Measurements from ENCODE around the gene RAB21. TPM values are rescaled to one million over a fixed set of nuclear protein-coding genes. Genes with fewer than 3 reads are reported as not detected.
A peak's percentile ranks its signal among the peaks of the same experiment; 100 is the strongest.
"Not testable (repeated sequence)": the region's sequence is repeated elsewhere in the genome, so short reads cannot be mapped to it uniquely, and the experiment has no call there.

RAB21 gene
- total RNA-seq, 3 donors from 2014 or later, result 90.5 to 97.5 (median 92.4) TPM

DNA sequence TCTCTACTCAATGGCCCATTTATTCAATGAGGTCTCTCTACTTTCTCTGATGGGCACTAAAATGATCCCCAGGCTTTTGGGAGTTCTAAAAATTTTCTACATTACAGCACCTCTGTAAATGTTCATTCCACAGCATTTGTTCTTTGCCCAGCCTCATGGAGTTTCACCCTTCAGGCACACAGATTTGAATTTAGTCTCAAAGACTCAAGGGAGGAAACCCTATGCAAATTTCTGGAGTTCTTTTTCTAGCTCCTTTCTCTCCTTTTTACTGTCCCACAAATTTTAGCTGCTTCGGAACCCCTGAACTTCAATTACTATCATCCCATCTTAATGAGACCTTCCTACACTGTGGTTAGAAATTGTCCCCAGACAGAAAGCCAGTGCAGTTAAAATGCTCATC lies 17.5 kb upstream of the RAB21 start:
- DNase-seq (no peak), ATAC-seq (no peak)
- Mint-ChIP-seq H3K9me3 (no peaks in the 10 kb centered on the region), H3K4me1 (ENCODE audit: low read depth) (no peaks in the 10 kb centered on the region), H3K36me3 (ENCODE audit: insufficient read depth) (no peaks in the 10 kb centered on the region), H3K4me3 (no peak overlapping the region), H3K27me3 (ENCODE audit: low read depth) (no peaks in the 10 kb centered on the region)

DNA sequence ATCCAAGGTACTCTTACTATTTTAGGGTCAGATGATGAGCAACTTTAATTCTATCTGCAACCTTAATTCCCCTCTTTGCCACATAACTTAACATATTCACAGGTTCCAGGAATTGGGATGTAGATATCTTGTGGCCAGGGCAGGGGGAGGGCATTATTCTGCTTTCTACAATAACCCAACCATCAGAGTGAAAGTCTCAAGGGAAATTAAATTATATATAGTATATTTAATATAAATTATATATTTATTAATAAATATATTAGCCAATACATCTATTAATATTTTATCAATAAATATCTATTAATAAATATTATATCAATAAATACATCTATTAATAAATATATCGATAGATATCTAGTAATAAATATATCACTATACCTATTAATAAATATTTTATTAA lies 11.7 kb upstream of the RAB21 start:
- ATAC-seq (no peak), DNase-seq (no peak)
- no peak overlapping the region for H3K4me3 Mint-ChIP-seq
- H3K4me1 Mint-ChIP-seq (ENCODE audit: low read depth), result no peaks in the 10 kb centered on the region
- no peaks in the 10 kb centered on the region for H3K36me3 Mint-ChIP-seq (ENCODE audit: insufficient read depth)
- peaks cover 3% of the 10 kb centered on the region for H3K27me3 Mint-ChIP-seq (ENCODE audit: low read depth)
- H3K9me3 Mint-ChIP-seq, result no peaks in the 10 kb centered on the region

DNA sequence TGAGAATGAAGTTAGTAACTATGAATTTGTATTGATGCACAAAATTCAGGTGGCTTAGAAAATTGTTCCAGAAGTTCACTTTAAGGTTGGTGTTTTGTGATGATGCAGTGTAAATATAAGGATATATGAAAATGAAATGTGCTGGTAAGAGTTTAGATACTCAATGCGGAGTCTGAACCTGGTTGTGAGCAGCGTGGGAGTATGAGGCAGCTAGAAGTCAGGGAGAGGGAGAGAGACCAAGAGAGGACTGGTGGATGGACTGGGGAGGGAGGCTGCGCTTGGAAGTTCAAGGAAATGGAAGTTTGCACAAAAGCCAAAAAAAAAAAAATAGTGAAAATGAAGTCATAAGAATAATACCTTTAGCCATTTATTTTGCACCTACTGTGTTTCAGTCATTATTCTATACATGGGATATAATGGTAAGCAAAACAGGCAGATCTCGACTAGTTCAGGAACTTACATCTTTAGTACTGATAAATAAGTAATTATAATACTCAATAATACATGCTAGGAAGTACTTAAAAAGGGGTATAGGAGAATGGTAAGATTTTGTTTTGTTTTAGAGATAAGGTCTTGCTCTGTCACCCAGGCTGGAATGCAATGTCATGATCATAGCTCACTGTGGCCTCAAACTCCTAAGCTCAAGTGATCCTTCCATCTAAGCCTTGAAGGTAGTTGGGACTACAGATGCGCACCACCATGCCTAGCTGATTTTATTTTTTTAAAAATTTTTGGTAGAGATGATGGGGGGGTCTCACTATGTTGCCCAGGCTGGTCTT lies 10.0 kb upstream of the RAB21 start:
- no peaks in the 10 kb centered on the region for H3K9me3 Mint-ChIP-seq
- peaks cover 6% of the 10 kb centered on the region for H3K27me3 Mint-ChIP-seq (ENCODE audit: low read depth)
- ATAC-seq (no peak), DNase-seq (no peak)
- no peaks in the 10 kb centered on the region for H3K4me1 Mint-ChIP-seq (ENCODE audit: low read depth)
- no peak overlapping the region for H3K4me3 Mint-ChIP-seq
- no peaks in the 10 kb centered on the region for H3K36me3 Mint-ChIP-seq (ENCODE audit: insufficient read depth)

DNA sequence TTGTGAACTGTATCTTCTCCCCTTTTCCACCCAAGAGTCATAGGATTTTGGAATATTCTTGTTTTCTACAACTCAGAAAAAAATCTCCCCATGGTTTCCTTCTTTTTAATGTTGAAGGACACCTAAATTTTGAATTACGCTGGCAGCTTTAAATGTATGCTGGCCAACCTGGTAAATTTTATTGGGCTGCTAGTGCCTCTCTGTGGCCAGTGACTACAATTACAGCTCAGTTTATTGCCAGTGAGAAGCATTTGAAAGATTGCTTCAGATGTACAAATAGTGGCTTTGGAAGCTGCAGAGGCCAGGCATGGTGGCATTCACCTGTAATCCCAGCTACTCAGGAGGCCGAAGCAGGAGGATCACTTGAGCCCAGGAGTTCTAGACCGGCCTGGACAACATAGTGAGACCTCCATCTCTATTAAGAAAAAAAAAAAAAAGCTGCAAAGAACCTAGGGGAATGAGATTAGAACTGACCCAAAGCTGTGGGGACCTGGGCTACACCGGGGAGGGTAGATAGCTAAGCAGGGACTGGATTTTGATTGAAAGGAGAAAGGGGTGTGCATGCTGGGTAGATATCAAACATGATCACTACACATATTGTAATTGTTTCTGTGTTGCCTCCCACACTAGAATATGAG lies 7.6 kb upstream of the RAB21 start:
- no peaks in the 10 kb centered on the region for H3K36me3 Mint-ChIP-seq (ENCODE audit: insufficient read depth)
- DNase-seq (peak; percentile 31), ATAC-seq (peak; percentile 80)
- H3K4me3 Mint-ChIP-seq, result no peak overlapping the region
- no peaks in the 10 kb centered on the region for H3K4me1 Mint-ChIP-seq (ENCODE audit: low read depth)
- H3K9me3 Mint-ChIP-seq, result no peaks in the 10 kb centered on the region
- H3K27me3 Mint-ChIP-seq (ENCODE audit: low read depth), result peaks cover 9% of the 10 kb centered on the region

DNA sequence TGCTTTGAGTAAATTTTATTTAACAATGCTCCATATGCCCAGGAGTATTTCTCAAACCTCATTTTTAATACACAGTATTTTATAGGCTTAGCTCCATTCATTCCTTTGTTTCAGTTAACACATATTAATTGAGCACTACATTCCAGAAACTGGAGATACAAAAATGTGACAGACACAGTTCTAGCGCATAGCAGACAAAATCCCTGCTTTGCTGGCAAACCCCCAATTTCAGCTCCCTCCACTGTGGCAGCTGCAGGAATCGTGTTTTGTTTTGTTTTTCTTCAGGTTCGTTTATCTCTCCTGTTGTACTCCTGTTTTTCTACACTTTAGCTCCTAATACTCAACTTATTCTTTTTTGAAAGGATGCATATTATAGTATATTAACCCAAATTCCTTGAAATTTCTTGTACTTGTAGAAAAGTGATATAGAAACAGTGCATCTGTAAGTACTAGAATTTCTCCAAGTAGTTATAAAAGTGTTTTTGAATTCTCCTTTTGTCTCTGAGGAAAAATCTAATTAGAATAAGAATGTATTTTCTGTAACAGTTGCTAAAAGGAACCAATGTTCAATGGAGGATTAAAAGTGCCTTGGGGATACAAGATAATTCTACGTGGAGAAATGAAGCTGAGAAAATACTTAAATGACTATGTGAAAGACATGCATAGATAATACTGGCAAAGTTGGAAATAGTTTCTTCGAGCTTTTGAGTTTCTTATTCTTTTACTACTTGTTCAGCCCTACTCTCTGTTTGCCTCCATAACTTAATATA lies 6.4 kb upstream of the RAB21 start:
- DNase-seq (no peak), ATAC-seq (no peak)
- Mint-ChIP-seq H3K9me3 (no peaks in the 10 kb centered on the region), H3K4me3 (no peak overlapping the region), H3K4me1 (ENCODE audit: low read depth) (no peaks in the 10 kb centered on the region), H3K36me3 (ENCODE audit: insufficient read depth) (no peaks in the 10 kb centered on the region), H3K27me3 (ENCODE audit: low read depth) (peaks cover 9% of the 10 kb centered on the region)

DNA sequence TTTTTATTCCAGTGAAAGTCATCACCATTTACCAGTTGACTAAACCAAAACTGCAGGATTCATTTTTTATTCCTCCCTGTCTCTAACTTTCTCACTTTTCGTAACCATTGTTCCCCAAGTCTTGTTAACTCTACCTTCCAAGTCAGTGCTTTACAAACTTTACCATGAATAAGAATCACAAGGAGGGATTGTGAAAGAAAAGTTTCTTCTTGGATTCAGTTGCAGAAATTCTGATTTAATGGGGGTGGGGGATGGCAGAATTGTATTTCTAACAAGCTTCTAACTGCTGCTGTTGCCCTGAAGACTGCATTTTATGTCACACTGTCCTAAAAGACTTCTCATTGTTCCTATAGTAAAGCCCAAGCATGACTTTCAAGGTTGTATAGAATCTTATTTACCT lies 5.0 kb upstream of the RAB21 start:
- no peak for ATAC-seq
- Mint-ChIP-seq H3K4me1 (ENCODE audit: low read depth) (peaks cover 8% of the 10 kb centered on the region), H3K36me3 (ENCODE audit: insufficient read depth) (no peaks in the 10 kb centered on the region), H3K27me3 (ENCODE audit: low read depth) (peaks cover 9% of the 10 kb centered on the region), H3K9me3 (no peaks in the 10 kb centered on the region), H3K4me3 (no peak overlapping the region)
- DNase-seq, result no peak

DNA sequence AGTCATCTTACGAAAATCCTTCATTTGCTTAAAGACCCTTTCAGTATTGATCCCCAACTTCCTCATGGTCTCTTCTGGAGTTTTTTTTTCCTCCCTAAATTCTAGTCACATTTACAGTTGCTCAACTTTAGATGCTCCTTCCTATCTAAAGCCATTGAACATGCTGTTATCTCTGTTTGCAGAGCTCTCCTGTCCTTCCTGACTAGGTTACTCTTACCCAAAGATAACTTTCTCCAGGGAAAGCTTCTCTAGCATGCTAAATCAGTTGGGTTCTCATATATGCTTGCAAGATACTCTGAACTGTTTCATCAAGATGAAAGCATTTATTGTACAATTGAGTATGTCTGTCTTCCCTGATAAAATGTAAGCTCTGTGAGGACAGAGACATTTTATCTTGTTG lies 1.8 kb upstream of the RAB21 start:
- Mint-ChIP-seq H3K36me3 (ENCODE audit: insufficient read depth) (peaks cover 14% of the 10 kb centered on the region), H3K27me3 (ENCODE audit: low read depth) (peaks cover 6% of the 10 kb centered on the region), H3K9me3 (no peaks in the 10 kb centered on the region), H3K4me3 (no peak overlapping the region), H3K4me1 (ENCODE audit: low read depth) (peaks cover 23% of the 10 kb centered on the region)
- ATAC-seq, result no peak
- DNase-seq, result no peak

DNA sequence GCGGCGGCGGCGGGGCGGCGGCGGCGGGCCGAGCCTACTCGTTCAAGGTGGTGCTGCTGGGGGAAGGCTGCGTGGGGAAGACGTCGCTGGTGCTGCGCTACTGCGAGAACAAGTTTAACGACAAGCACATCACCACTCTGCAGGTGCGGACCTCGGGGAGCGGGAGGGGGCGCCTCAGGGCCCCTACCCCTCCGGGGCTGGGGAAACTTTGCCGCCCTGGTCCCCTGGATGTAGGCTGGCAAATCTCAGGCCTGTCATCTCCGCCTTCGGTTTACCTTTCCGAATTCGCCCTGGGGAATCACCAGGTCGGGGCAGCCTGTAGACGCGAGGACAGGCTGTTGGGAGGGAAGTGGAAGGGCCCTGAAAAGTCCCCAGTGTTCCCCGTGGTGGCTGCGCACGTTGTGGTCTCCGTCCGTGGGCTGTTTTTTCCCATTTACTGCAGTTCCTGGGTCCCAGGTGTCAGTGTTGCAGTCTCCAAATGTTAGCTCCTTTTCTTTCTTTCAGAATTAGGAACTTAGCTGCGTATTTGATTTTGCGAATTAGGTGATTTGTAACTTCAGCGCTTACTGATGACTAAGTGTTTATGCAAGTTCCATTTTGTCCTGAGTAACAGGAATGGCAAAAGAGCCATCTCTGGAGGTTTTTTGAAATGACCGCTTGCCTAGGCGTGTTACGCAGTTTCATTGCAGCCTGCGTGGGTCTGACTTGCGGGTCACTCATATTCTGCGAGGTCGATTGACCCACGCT lies 656 bp downstream of the RAB21 start:
- Mint-ChIP-seq H3K27me3 (ENCODE audit: low read depth) (peaks cover 4% of the 10 kb centered on the region), H3K4me3 (peak overlapping the region; percentile 95), H3K9me3 (peaks cover 15% of the 10 kb centered on the region), H3K4me1 (ENCODE audit: low read depth) (peaks cover 35% of the 10 kb centered on the region), H3K36me3 (ENCODE audit: insufficient read depth) (peaks cover 36% of the 10 kb centered on the region)
- peak; percentile 51 for DNase-seq
- peak; percentile 62 to 64 for ATAC-seq

DNA sequence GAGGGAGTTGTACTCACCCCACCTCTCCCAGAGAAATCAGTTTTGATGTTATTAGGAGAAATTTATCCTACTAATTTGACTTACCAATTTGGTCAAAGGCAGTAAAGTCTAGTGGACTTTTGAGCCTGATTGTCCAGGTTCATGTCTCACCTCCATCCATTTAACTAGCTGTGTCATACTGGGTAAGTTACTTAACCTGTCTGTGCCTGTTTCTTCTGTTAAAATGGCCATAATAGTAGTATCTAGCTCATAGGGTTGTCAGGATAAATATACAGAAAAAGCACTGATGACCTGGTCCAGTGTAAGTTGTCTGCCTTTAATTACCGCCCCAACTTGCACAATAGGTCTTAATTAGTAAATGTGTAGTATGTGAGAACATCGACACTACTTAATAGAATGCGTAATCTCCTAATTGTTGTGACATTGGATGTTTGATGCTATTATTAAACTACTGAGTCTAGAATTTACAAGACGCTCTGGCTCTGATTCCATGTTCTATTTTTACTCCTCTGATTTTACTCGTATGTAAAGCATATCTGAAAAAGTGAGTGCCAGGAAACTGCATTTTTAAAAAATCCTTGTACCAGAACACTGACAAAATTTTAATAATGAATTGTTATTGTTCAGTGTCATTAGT lies 1.5 kb downstream of the RAB21 start:
- Mint-ChIP-seq H3K36me3 (ENCODE audit: insufficient read depth) (peaks cover 44% of the 10 kb centered on the region), H3K4me3 (peak overlapping the region; percentile 95), H3K27me3 (ENCODE audit: low read depth) (peaks cover under 1% of the 10 kb centered on the region), H3K4me1 (ENCODE audit: low read depth) (peaks cover 38% of the 10 kb centered on the region), H3K9me3 (peaks cover 21% of the 10 kb centered on the region)
- ATAC-seq (no peak), DNase-seq (no peak)

DNA sequence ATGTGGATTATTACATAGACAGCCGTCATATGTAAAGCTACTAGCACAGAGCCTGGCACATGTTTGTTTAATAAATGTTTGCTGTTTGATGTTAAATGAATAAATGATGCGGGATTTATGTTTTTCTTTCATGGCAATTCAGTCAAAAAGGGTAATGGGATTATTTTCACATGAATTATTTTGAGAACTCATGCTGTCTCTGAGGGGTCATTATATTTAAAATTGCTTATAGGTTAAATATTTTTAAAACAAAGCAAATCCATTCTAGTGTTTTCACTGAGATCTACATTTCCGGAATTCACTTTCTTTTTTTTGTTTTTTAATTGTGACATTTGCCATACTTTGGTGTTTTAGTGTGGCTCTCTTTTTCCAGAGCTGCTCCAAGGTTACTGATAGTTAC lies 5.3 kb downstream of the RAB21 start:
- Mint-ChIP-seq H3K36me3 (ENCODE audit: insufficient read depth) (peaks cover 56% of the 10 kb centered on the region), H3K4me1 (ENCODE audit: low read depth) (peaks cover 42% of the 10 kb centered on the region), H3K4me3 (no peak overlapping the region), H3K9me3 (peaks cover 28% of the 10 kb centered on the region), H3K27me3 (ENCODE audit: low read depth) (no peaks in the 10 kb centered on the region)
- no peak for ATAC-seq
- DNase-seq, result no peak

DNA sequence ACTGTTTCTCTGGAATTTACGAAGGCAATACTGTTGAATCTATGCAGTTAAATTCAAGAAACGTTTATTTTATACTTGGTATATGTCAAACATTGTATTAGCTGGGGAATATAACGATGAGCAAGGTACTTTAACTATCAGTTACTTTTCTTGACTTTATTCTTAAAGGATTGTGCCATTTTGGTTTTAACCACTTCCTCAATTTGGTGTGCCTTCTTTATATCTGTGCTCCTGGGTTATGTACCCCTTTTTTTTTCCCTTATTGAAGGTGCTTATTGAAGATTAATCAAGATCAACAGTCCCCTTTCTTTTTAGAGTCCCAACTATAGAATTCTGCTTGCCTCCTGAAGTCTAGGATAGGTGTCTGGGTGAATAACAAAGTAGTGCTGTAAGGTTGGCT lies 5.8 kb downstream of the RAB21 start:
- Mint-ChIP-seq H3K27me3 (ENCODE audit: low read depth) (no peaks in the 10 kb centered on the region), H3K9me3 (peaks cover 33% of the 10 kb centered on the region), H3K4me1 (ENCODE audit: low read depth) (peaks cover 48% of the 10 kb centered on the region), H3K4me3 (no peak overlapping the region), H3K36me3 (ENCODE audit: insufficient read depth) (peaks cover 61% of the 10 kb centered on the region)
- ATAC-seq (no peak), DNase-seq (no peak)

DNA sequence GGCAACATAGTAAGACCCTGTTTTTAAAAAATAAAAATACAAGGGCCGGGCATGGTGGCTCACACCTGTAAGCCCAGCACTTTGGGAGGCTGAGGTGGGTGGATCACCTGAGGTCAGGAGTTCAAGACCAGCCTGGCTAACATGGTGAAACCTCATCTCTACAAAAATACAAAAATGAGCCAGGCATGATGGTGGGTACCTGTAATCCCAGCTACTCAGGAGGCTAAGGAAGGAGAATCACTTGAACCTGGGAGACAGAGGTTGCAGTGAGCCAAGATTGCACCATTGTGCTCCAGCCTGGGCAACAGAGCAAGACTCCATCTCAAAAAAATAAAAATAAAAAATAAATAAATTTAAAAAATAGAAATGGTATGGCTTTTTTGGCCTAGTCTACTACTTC lies 6.7 kb downstream of the RAB21 start:
- H3K27me3 Mint-ChIP-seq (ENCODE audit: low read depth); DNase-seq; H3K4me3 Mint-ChIP-seq; ATAC-seq: not testable (repeated sequence)
- Mint-ChIP-seq H3K4me1 (ENCODE audit: low read depth) (peaks cover 52% of the 10 kb centered on the region), H3K36me3 (ENCODE audit: insufficient read depth) (peaks cover 62% of the 10 kb centered on the region), H3K9me3 (peaks cover 33% of the 10 kb centered on the region)

DNA sequence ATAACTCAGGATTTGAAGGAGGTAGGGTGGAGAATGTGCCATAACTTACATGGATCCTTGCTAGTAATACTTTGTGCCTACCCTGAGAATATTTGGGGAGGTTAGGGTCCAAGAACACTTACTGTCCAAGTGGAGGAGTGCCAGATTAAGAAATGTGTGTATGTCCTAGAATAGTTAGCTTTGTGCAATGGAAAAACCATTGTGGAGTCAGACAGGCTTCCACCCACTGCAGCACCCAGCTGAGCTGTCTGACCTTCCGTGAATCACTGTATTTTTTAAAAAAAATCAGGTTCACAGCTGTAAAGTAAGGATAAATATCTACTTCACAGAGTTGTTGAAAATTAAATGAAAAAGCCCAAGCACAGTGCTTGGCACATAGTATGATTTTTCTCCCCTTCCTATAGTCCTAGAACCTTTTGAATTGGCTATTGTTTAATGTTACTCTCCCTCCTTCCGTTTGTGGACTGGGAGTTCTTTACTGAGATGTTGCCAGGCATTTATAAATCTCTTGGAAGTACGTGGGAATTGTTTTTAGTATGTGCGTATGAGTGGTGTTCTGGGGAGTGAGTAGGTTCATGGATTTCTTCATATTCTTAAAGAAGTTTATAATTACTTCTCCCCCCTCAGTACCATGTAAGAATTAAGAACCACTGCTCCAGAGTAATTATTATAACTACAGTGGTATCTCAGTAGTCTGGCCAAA lies 9.2 kb downstream of the RAB21 start:
- Mint-ChIP-seq H3K9me3 (peaks cover 32% of the 10 kb centered on the region), H3K36me3 (ENCODE audit: insufficient read depth) (peaks cover 47% of the 10 kb centered on the region), H3K4me1 (ENCODE audit: low read depth) (peaks cover 51% of the 10 kb centered on the region), H3K4me3 (no peak overlapping the region), H3K27me3 (ENCODE audit: low read depth) (no peaks in the 10 kb centered on the region)
- no peak for DNase-seq
- no peak for ATAC-seq

Data from activated T-cell treated with anti-CD3 and anti-CD28 coated beads, Interleukin-2, amount 50 U/mL, for 4 hours (primary cell).